SU-DHL-6 (cell line): ENCODE measurements around the gene GRID1.

Experiments used
- H2AFZ ChIP-seq: fragments of 200-600 bp; sonication (generic); 2 replicates; pipeline ENCODE4 v1.6.1; 2014; ENCODE audit warnings: low read depth, mild to moderate bottlenecking, moderate library complexity, mixed read lengths, antibody characterized with exemption, low read length; ENCODE audit not compliant: severe bottlenecking
- H3F3A ChIP-seq: fragments of 200-600 bp; shearing (Covaris generic); 2 replicates; pipeline ENCODE4 v1.6.0; 2016; ENCODE audit warnings: antibody characterized with exemption, mild to moderate bottlenecking; ENCODE audit not compliant: insufficient read depth
- H3K27ac ChIP-seq: fragments of 200-600 bp; sonication (generic); 2 replicates; pipeline ENCODE4 v1.5.1; 2016; ENCODE audit warnings: low read depth, mild to moderate bottlenecking, low read length, moderate library complexity, mixed read lengths
- H3K27me3 ChIP-seq: fragments of 200-600 bp; sonication (generic), shearing (Covaris generic); 2 replicates; pipeline ENCODE4 v1.6.0; 2014; ENCODE audit warnings: mild to moderate bottlenecking, low read length
- H3K36me3 ChIP-seq: fragments of 200-600 bp; sonication (generic); 2 replicates; pipeline ENCODE4 v1.6.1; 2014; ENCODE audit warnings: mild to moderate bottlenecking, low read length, mixed read lengths
- H3K4me2 ChIP-seq: fragments of 300-600, 200-600 bp; shearing (Covaris generic), sonication (generic); 2 replicates; pipeline ENCODE4 v1.6.0; 2014; ENCODE audit warnings: low read length, low read depth, mild to moderate bottlenecking; ENCODE audit not compliant: poor library complexity, severe bottlenecking
- H3K4me3 ChIP-seq: fragments of 200-600 bp; sonication (generic); 2 replicates; pipeline ENCODE4 v1.5.1; 2014; ENCODE audit warnings: antibody characterized with exemption, low read length, mild to moderate bottlenecking, mixed read lengths; ENCODE audit not compliant: insufficient read depth, poor library complexity, severe bottlenecking
- H3K79me2 ChIP-seq: fragments of 200-600 bp; sonication (generic); 2 replicates; pipeline ENCODE4 v1.6.1; 2014; ENCODE audit warnings: mild to moderate bottlenecking, low read length, moderate library complexity; ENCODE audit not compliant: insufficient read depth
- H3K9ac ChIP-seq: fragments of 200-600 bp; sonication (generic); 2 replicates; pipeline ENCODE4 v1.7.0; 2014; ENCODE audit warnings: mild to moderate bottlenecking, low read length
- H3K9me2 ChIP-seq: fragments of 200-600 bp; sonication (generic); replicated peaks from 2 replicates; pipeline ENCODE4 v1.6.1; 2014; ENCODE audit warnings: low read length; ENCODE audit not compliant: insufficient read depth
- H3K9me3 ChIP-seq: fragments of 200-600 bp; sonication (generic); 2 replicates; pipeline ENCODE4 v1.6.1; 2014; ENCODE audit warnings: low read length, mixed read lengths; ENCODE audit not compliant: insufficient read depth
- H4K20me1 ChIP-seq: fragments of 200-600 bp; sonication (generic); 2 replicates; pipeline ENCODE4 v1.6.1; 2014; ENCODE audit warnings: low read depth, mild to moderate bottlenecking, antibody characterized with exemption, low read length, moderate library complexity, mixed read lengths
- EZH2phosphoT487 ChIP-seq: fragments of 200-600 bp; sonication (generic), shearing (Covaris generic); conservative IDR thresholded peaks from 2 replicates; pipeline ENCODE4 v1.6.1; 2018; ENCODE audit warnings: mild to moderate bottlenecking, antibody characterized with exemption, low read length, moderate library complexity, mixed read lengths
- TF ChIP-seq, protein P1 (sequence below): fragments of 200-600 bp; sonication (generic); IDR thresholded peaks from one replicate; pipeline ENCODE4 v1.5.1; 2017; ENCODE audit warnings: antibody characterized with exemption, mild to moderate bottlenecking, low read length, moderate library complexity; ENCODE audit not compliant: insufficient read depth, poor library complexity, severe bottlenecking

The GRID1 gene

DNA sequence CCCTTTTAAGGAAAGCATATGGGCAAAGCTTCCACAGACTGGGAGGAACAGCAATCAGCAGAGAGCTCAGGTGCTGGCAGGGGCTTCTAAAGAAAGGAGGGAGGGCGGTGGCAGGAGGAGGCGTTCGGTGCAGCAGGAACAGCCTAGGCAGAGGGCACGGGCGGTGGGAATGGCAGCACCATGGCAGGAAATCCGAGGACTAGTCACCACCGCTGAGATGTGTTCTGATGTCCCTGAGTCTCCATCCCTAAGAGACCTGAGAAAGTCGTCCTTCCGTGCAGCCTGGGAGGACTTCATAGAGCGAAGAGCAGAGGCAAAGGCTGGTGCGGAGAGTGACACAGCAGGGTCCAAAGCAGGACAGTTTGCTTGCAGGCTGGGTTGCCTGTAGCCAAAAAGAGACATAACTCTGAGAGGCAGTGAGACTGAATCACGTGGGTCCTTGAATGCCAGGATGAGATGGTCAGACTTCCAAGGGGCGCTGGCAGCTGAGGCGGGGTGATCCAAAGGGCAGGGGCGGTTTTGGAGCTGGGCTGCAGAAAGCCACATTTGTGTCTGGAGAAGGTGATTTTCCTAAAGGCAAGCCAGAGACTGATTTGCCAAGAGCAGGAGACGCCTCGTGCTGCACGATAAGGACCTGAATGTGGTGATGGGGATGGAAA is 35.8 kb upstream of the GRID1 start:
- Histone ChIP-seq H3K9me3 (no peaks in the 10 kb centered on the region), H2AFZ (no peak overlapping the region), H3F3A (peaks cover 52% of the 10 kb centered on the region), H3K27ac (peak overlapping the region; percentile 95), H3K79me2 (peaks cover 19% of the 10 kb centered on the region), H3K4me3 (peak overlapping the region; percentile 58), H3K9me2 (no peaks in the 10 kb centered on the region), H4K20me1 (no peaks in the 10 kb centered on the region), H3K4me2 (peak overlapping the region; percentile 88), H3K36me3 (no peaks in the 10 kb centered on the region), H3K9ac (peak overlapping the region; percentile 94), H3K27me3 (no peaks in the 10 kb centered on the region)
- TF ChIP-seq EZH2phosphoT487, result no peak
- TF ChIP-seq, protein P1, sequence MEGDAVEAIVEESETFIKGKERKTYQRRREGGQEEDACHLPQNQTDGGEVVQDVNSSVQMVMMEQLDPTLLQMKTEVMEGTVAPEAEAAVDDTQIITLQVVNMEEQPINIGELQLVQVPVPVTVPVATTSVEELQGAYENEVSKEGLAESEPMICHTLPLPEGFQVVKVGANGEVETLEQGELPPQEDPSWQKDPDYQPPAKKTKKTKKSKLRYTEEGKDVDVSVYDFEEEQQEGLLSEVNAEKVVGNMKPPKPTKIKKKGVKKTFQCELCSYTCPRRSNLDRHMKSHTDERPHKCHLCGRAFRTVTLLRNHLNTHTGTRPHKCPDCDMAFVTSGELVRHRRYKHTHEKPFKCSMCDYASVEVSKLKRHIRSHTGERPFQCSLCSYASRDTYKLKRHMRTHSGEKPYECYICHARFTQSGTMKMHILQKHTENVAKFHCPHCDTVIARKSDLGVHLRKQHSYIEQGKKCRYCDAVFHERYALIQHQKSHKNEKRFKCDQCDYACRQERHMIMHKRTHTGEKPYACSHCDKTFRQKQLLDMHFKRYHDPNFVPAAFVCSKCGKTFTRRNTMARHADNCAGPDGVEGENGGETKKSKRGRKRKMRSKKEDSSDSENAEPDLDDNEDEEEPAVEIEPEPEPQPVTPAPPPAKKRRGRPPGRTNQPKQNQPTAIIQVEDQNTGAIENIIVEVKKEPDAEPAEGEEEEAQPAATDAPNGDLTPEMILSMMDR, result no peak

DNA sequence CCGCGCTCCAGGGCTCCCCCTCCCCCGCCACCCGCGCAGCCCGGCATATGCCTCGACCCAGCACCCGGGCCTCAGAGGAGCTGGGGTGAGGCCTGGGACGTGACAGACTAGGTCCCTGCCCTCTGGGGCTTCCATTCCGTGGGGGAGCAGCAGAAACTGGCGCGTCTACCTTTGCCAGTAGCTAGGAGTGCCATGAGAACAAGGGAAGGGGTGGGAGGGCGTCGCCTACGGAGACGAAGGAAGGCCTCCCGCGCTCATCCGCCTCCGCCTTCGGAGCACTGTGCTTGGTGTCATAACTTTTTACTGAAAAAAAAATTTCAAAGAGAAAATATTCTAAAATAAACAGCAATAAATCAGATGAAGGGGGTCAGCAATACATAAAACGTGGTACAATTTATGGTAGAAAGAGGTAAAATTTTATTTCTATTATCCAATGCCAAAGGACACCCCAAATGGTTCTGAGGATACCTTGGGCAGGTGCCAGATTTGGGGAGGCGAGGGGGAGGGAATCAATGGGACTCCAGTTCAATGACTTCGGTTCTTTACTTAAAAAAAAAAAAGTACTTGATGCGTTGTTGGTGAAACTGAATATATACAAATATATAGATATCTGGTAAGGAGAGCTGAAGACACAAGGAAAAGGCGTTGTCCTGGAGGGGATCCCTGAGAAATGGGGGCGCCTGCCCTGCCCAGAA is 35.1 kb upstream of the GRID1 start:
- Histone ChIP-seq H2AFZ (no peak overlapping the region), H3K36me3 (no peaks in the 10 kb centered on the region), H3K79me2 (peaks cover 19% of the 10 kb centered on the region), H3K27me3 (no peaks in the 10 kb centered on the region), H3F3A (peaks cover 47% of the 10 kb centered on the region), H3K9me2 (no peaks in the 10 kb centered on the region), H3K9me3 (no peaks in the 10 kb centered on the region), H3K4me2 (peak overlapping the region; percentile 88), H4K20me1 (no peaks in the 10 kb centered on the region), H3K27ac (peak overlapping the region; percentile 95), H3K9ac (peak overlapping the region; percentile 94), H3K4me3 (peak overlapping the region; percentile 58)
- TF ChIP-seq, protein P1, result no peak
- no peak for TF ChIP-seq EZH2phosphoT487

DNA sequence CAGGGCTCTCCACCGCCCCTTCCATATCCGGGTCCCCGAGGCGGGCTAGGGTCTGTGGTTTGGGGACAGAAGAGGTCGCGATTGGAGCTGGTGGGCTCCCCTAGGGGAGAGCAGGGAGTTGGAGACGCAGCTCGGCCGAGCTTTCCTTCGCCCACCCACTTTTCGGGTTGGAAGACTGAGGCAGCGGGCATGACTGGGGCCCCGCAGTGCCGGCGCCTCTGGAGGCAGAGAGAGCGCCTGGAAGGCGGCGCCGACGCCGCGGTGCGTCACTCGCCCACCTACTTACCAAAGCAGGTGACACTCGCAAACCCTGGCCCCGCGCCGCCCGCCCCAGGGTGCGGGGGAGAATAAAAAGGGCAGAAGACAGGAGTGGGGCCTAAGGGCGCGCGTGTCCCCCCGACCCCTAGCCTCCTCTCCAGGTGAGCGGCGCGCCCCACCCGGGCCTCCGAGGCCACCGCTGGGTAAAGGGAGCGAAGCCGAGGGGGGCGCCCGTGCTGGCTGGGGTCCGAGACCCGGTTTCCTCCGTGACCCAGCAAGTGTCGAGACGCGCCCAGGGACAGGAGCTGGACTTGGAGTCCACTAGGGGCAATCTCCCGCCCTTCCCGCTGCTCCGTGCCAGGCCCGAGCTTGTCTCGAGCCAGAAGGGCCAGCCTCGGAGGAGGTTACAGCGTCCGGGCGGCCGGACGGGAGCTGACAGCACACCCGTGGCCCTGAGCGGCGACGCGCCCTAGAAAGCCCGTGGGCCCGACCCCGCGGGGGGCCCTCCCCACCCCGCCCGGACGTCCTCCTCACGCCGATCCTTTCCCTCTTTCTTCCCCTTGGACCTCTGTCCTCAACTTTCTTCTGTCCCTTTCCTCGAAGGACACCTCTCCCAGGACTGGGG is 34.4 kb upstream of the GRID1 start:
- H3K27me3 ChIP-seq, result no peaks in the 10 kb centered on the region
- H3K9me2 ChIP-seq, result no peaks in the 10 kb centered on the region
- peak overlapping the region; percentile 88 for H3K4me2 ChIP-seq
- no peak overlapping the region for H2AFZ ChIP-seq
- no peaks in the 10 kb centered on the region for H4K20me1 ChIP-seq
- TF ChIP-seq, protein P1, result no peak
- no peak for TF ChIP-seq EZH2phosphoT487
- H3K27ac ChIP-seq, result peak overlapping the region; percentile 95
- H3K9me3 ChIP-seq, result no peaks in the 10 kb centered on the region
- H3F3A ChIP-seq, result peaks cover 46% of the 10 kb centered on the region
- no peaks in the 10 kb centered on the region for H3K36me3 ChIP-seq
- peaks cover 19% of the 10 kb centered on the region for H3K79me2 ChIP-seq
- peak overlapping the region; percentile 94 for H3K9ac ChIP-seq
- peak overlapping the region; percentile 58 for H3K4me3 ChIP-seq
